Head of caudate nucleus (tissue), 42 donors: ENCODE data around the gene ZNF48.

Source experiments
- DNase-seq, 42 donors: peaks; one replicate each; pipeline versions ENCODE4 v3.0.0 to v3.0.0-alpha.2; 2020 to 2021; ENCODE audit warnings: mixed read lengths in 7 of 42
- intact Hi-C: fragments of 100-400 bp; cut with DNase I; formaldehyde crosslinking; loops from one replicate; pipeline ENCODE4 v1.15.0; 2022

ZNF48 gene

GRCh38 chr16:30417529-30418349, 22.5 kb downstream of the ZNF48 start:
- peak; percentile 33 to 89 (median 77) for DNase-seq
- intact Hi-C loops, result no loop called here

- intact Hi-C loops, result no loop called here
- DNase-seq, result peak in 36 of 42 donors; percentile 24 to 79 (median 50)
Measured at GRCh38 chr16:30418350-30419181, 23.3 kb downstream of the ZNF48 start.

GRCh38 chr16:30421010-30421409, 25.8 kb downstream of the ZNF48 start:
- intact Hi-C loops, result no loop called here
- DNase-seq, result no peak

- no peak for DNase-seq
- intact Hi-C loops, result no loop called here
Measured at GRCh38 chr16:30428055-30428454, 32.8 kb downstream of the ZNF48 start.

GRCh38 chr16:30429418-30429677, 34.1 kb downstream of the ZNF48 start:
- no peak for DNase-seq
- intact Hi-C loops, result no loop called here

- peak; percentile 87 to 99 (median 95) for DNase-seq
- intact Hi-C loops, result no loop called here
Measured at GRCh38 chr16:30429678-30430427, 34.6 kb downstream of the ZNF48 start, which contains the start of gene DCTPP1. TSS of gene DCTPP1 (minus strand) at chr16:30430030. CDS start at chr16:30429980, 50 bp downstream.

GRCh38 chr16:30430428-30430970, 35.3 kb downstream of the ZNF48 start:
- intact Hi-C loops, result no loop called here

GRCh38 chr16:30434852-30435251, 39.6 kb downstream of the ZNF48 start:
- intact Hi-C loops, result no loop called here
- no peak for DNase-seq

More at GRCh38 chr16:30430428-30430970, 35.3 kb downstream of the ZNF48 start:
- DNase-seq, result peak in 9 of 42 donors; percentile 13 to 45 (median 30)

- no peak for DNase-seq
- intact Hi-C loops, result no loop called here
Measured at GRCh38 chr16:30437511-30438046, 42.4 kb downstream of the ZNF48 start.

- intact Hi-C loops, result no loop called here
Measured at GRCh38 chr16:30438835-30439234, 43.6 kb downstream of the ZNF48 start.

GRCh38 chr16:30439720-30440348, 44.6 kb downstream of the ZNF48 start:
- DNase-seq, result no peak
- intact Hi-C loops, result no loop called here

More at GRCh38 chr16:30438835-30439234, 43.6 kb downstream of the ZNF48 start:
- DNase-seq, result no peak

- DNase-seq, result no peak
- intact Hi-C loops, result no loop called here
Measured at GRCh38 chr16:30443631-30444030, 48.4 kb downstream of the ZNF48 start.

GRCh38 chr16:30444231-30445148, 49.3 kb downstream of the ZNF48 start:
- intact Hi-C loops, result loop anchor here (5.0 kb wide), 1 partner anchor 83 kb away; the partner anchor contains the start of gene ZNF768
- DNase-seq, result peak in 2 of 42 donors; percentile 16 to 19

GRCh38 chr16:30445149-30445407, 49.9 kb downstream of the ZNF48 start:
- intact Hi-C loops, result loop anchor here (5.0 kb wide), 1 partner anchor 82 kb away; the partner anchor contains the start of gene ZNF768
- no peak for DNase-seq

- peak; percentile 91 to 99 (median 97) for DNase-seq
- intact Hi-C loops, result loop anchor here (5.0 kb wide), 1 partner anchor 82 kb away; the partner anchor contains the start of gene ZNF768
Measured at GRCh38 chr16:30445408-30446202, 50.4 kb downstream of the ZNF48 start, which contains the start of gene SEPHS2. TSS of gene SEPHS2 (minus strand) at chr16:30445874. CDS start at chr16:30445727, 147 bp downstream.

GRCh38 chr16:30446203-30446595, 51.0 kb downstream of the ZNF48 start:
- no peak for DNase-seq

More at GRCh38 chr16:30446203-30446595, 51.0 kb downstream of the ZNF48 start:
- intact Hi-C loops, result loop anchor here (5.0 kb wide), 1 partner anchor 81 kb away; the partner anchor contains the start of gene ZNF768
